GM18873 (cell line): ENCODE data around the gene KRT12.
"Not testable (repeated sequence)": the region's sequence is repeated elsewhere in the genome, so short reads cannot be mapped to it uniquely, and the experiment has no call there.

Experiments used
- ATAC-seq: cut with Tn5 transposase; IDR thresholded peaks from one replicate; pipeline ENCODE4 v1.9.1; 2021; ENCODE audit warnings: mild to moderate bottlenecking, moderate library complexity, moderate number of reproducible peaks; ENCODE audit not compliant: unreplicated experiment, low FRiP score

Gene KRT12

GRCh38 chr17:40818733-40819527, 48.1 kb downstream of the KRT12 start:
- no peak for ATAC-seq

- ATAC-seq = no peak
These were observed 48.7 kb downstream of the KRT12 start for GRCh38 chr17:40818343-40818732.

GRCh38 chr17:40817103-40817682, 49.8 kb downstream of the KRT12 start:
- no peak for ATAC-seq

GRCh38 chr17:40816569-40816968, 50.5 kb downstream of the KRT12 start:
- no peak for ATAC-seq

GRCh38 chr17:40815381-40815780, 51.6 kb downstream of the KRT12 start:
- no peak for ATAC-seq

GRCh38 chr17:40814657-40815056, 52.4 kb downstream of the KRT12 start:
- not testable (repeated sequence) for ATAC-seq

- no peak for ATAC-seq
These were observed 53.2 kb downstream of the KRT12 start for GRCh38 chr17:40813804-40814203.

GRCh38 chr17:40812639-40813038, 54.4 kb downstream of the KRT12 start:
- ATAC-seq = no peak
